NCI-H82 (cell line): ENCODE data around the gene DMP1.

Source experiments
- DNase-seq: peaks from one replicate; lab custom pipeline; 2025; lab: John Stamatoyannopoulos, UW

Gene DMP1

GRCh38 chr4:87649980-87650379 lies at the start of gene DMP1:
DMP1 (plus strand) TSS chr4:87650280; CDS start chr4:87656493, 6,213 bp downstream.
- DNase-seq = no peak

GRCh38 chr4:87601361-87601760 lies 48.7 kb upstream of the DMP1 start:
- DNase-seq = no peak

GRCh38 chr4:87608229-87608628 lies 41.9 kb upstream of the DMP1 start, which contains the start of gene DSPP:
DSPP (plus strand) TSS chr4:87608529; CDS start chr4:87610909, 2,380 bp downstream.
- DNase-seq = no peak

GRCh38 chr4:87614292-87614890 lies 35.7 kb upstream of the DMP1 start:
- DNase-seq = no peak

- DNase-seq = no peak
These were observed 33.8 kb upstream of the DMP1 start for GRCh38 chr4:87616268-87616667.

- DNase-seq = no peak
These were observed 30.0 kb upstream of the DMP1 start for GRCh38 chr4:87620086-87620485.

- DNase-seq = no peak
These were observed 29.6 kb upstream of the DMP1 start for GRCh38 chr4:87620491-87620890.

GRCh38 chr4:87622303-87622702 lies 27.8 kb upstream of the DMP1 start:
- DNase-seq = no peak

- DNase-seq = no peak
These were observed 25.4 kb upstream of the DMP1 start for GRCh38 chr4:87624698-87625097.

- DNase-seq = no peak
These were observed 18.4 kb upstream of the DMP1 start for GRCh38 chr4:87631668-87632067.

GRCh38 chr4:87632469-87632868 lies 17.6 kb upstream of the DMP1 start:
- DNase-seq = no peak

GRCh38 chr4:87633243-87633642 lies 16.8 kb upstream of the DMP1 start:
- DNase-seq = peak; percentile 83

- no peak for DNase-seq
These were observed 5.8 kb upstream of the DMP1 start for GRCh38 chr4:87644286-87644685.

- no peak for DNase-seq
These were observed 858 bp downstream of the DMP1 start for GRCh38 chr4:87650938-87651337.

GRCh38 chr4:87651941-87652340 lies 1.9 kb downstream of the DMP1 start:
- DNase-seq = no peak

GRCh38 chr4:87654487-87655044 lies 4.5 kb downstream of the DMP1 start:
- DNase-seq = no peak

- no peak for DNase-seq
These were observed 7.4 kb downstream of the DMP1 start for GRCh38 chr4:87657525-87657924.

GRCh38 chr4:87659247-87659931 lies 9.3 kb downstream of the DMP1 start:
- DNase-seq = no peak

- no peak for DNase-seq
These were observed 12.8 kb downstream of the DMP1 start for GRCh38 chr4:87662871-87663270.

- DNase-seq = peak; percentile 71
These were observed 19.3 kb downstream of the DMP1 start for GRCh38 chr4:87669373-87669772.

GRCh38 chr4:87677731-87678130 lies 27.7 kb downstream of the DMP1 start:
- DNase-seq = no peak

- peak; percentile 65 for DNase-seq
These were observed 29.5 kb downstream of the DMP1 start for GRCh38 chr4:87679449-87680169.

GRCh38 chr4:87680271-87680670 lies 30.2 kb downstream of the DMP1 start:
- no peak for DNase-seq
